Upper lobe of right lung (tissue), 1 donor: Measurements from ENCODE around the gene PVRIG. TPM values are rescaled to one million over a fixed set of nuclear protein-coding genes. Genes with fewer than 3 reads are reported as not detected.
"Not testable (repeated sequence)": the region's sequence is repeated elsewhere in the genome, so short reads cannot be mapped to it uniquely, and the experiment has no call there.

Source experiments
- ATAC-seq: fragments of 200-7000 bp; cut with Tn5 transposase; one replicate; pipeline ENCODE4 v1.9.1; 2020; ENCODE audit warnings: mild to moderate bottlenecking, moderate library complexity
- DNase-seq: peaks from one replicate; pipeline ENCODE4 v3.0.0-alpha.2; 2020
- H3K27ac ChIP-seq: fragments of 200-600 bp; one replicate; pipeline ENCODE4 v1.8.0; 2022
- H3K27me3 ChIP-seq: fragments of 200-600 bp; one replicate; pipeline ENCODE4 v1.8.0; 2022; ENCODE audit warnings: mild to moderate bottlenecking
- H3K36me3 ChIP-seq: fragments of 200-600 bp; one replicate; pipeline ENCODE4 v1.8.0; 2022
- H3K4me1 ChIP-seq: fragments of 200-600 bp; one replicate; pipeline ENCODE4 v1.8.0; 2022
- H3K4me3 ChIP-seq: fragments of 200-600 bp; one replicate; pipeline ENCODE4 v1.8.0; 2022; ENCODE audit warnings: mild to moderate bottlenecking
- H3K9me3 ChIP-seq: fragments of 200-600 bp; one replicate; pipeline ENCODE4 v1.8.0; 2022
- intact Hi-C: fragments of 100-400 bp; cut with DNase I; formaldehyde crosslinking; loops from one replicate; pipeline ENCODE4 v1.11.0; 2022
- total RNA-seq: library from RNA; stranded (reverse); fragmentation: NEBNext Ultra II Directional; extraction: Animal tissue kit (Norgen Biotek cat#: 25700); gene quantifications from one replicate; pipeline ENCODE4 v1.2.1, GENCODE V29; 2021
- TF ChIP-seq, protein P1 (sequence below): fragments of 200-600 bp; IDR thresholded peaks from one replicate; pipeline ENCODE4 v1.8.0; 2022; ENCODE audit warnings: antibody characterized with exemption
- donor health status: DM: no; HTN: yes; CAD: no; lungs with severe emphysema.

Gene PVRIG
- total RNA-seq, 1 donor from 2014 or later: 1.4 TPM

DNA sequence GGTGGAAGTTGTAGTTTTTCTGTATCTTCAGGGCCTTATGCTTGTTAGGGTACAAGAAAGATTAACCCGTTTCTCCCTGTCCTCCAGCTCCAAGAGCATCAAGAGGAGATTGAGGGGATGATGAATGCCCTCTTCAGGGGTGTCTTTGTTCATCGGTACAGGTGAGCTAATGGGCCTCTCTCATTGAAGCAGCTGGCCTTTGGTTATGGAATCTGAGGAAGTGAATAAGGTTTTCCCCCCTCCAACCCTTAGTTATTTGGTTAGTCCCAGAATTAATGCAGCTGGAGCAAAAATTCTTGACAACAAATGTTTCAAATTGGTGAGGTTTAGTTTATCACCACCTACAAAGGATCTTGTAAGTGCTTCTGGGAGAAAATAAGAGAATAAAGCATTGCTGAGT lies 24.5 kb upstream of the PVRIG start:
- TF ChIP-seq, protein P1, sequence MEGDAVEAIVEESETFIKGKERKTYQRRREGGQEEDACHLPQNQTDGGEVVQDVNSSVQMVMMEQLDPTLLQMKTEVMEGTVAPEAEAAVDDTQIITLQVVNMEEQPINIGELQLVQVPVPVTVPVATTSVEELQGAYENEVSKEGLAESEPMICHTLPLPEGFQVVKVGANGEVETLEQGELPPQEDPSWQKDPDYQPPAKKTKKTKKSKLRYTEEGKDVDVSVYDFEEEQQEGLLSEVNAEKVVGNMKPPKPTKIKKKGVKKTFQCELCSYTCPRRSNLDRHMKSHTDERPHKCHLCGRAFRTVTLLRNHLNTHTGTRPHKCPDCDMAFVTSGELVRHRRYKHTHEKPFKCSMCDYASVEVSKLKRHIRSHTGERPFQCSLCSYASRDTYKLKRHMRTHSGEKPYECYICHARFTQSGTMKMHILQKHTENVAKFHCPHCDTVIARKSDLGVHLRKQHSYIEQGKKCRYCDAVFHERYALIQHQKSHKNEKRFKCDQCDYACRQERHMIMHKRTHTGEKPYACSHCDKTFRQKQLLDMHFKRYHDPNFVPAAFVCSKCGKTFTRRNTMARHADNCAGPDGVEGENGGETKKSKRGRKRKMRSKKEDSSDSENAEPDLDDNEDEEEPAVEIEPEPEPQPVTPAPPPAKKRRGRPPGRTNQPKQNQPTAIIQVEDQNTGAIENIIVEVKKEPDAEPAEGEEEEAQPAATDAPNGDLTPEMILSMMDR: no peak
- Histone ChIP-seq H3K4me3 (no peak overlapping the region), H3K36me3 (no peaks in the 10 kb centered on the region), H3K27me3 (no peaks in the 10 kb centered on the region), H3K4me1 (no peaks in the 10 kb centered on the region), H3K27ac (no peak overlapping the region), H3K9me3 (no peaks in the 10 kb centered on the region)
- intact Hi-C loops: no loop called here
- ATAC-seq: no peak
- no peak for DNase-seq

DNA sequence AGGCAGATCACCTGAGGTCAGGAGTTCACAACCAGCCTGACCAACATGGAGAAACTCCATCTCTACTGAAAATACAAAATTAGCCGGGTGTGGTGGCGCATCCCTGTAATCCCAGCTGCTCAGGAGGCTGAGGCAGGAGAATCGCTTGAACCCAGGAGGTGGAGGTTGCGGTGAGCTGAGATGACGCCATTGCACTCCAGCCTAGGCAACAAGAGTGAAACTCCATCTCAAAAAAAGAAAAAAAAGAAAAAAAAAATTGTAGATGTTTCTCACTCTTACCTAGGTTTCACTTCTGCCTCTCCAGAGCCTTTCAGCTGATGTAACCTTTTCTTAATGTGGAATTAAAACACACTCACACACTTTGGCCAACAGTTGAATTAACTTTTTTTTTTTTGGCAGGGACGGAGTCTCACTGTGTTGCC lies 23.8 kb upstream of the PVRIG start:
- not testable (repeated sequence) for H3K27ac ChIP-seq

DNA sequence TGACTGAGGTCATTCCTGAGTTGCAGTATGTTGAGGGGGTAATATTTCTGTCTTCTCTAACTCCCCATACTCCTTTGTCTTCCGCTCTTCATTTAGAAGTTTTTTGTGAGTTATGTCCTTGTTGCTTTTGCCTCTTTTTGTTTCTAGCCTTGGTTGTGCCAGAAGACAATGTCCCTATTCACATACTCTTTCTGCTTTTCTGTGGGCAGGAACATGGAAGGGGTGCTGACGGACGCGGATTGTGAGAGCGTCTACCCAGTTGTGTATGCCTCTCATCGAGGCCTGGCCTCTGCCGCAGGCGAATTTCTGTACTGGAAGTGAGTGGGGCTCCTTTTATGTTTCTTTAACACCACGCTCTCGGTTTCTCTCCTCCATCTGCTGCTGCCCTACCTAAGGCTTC lies 21.5 kb upstream of the PVRIG start:
- Histone ChIP-seq H3K36me3 (no peaks in the 10 kb centered on the region), H3K27ac (no peak overlapping the region), H3K4me1 (no peaks in the 10 kb centered on the region), H3K27me3 (no peaks in the 10 kb centered on the region), H3K4me3 (no peak overlapping the region), H3K9me3 (no peaks in the 10 kb centered on the region)
- DNase-seq: no peak
- intact Hi-C loops: no loop called here
- TF ChIP-seq, protein P1: no peak
- no peak for ATAC-seq

More for the DNA sequence above, 23.8 kb upstream of the PVRIG start:
- intact Hi-C loops, ATAC-seq, H3K36me3 ChIP-seq, H3K4me1 ChIP-seq, H3K4me3 ChIP-seq, H3K9me3 ChIP-seq, DNase-seq, H3K27me3 ChIP-seq: not testable (repeated sequence)

DNA sequence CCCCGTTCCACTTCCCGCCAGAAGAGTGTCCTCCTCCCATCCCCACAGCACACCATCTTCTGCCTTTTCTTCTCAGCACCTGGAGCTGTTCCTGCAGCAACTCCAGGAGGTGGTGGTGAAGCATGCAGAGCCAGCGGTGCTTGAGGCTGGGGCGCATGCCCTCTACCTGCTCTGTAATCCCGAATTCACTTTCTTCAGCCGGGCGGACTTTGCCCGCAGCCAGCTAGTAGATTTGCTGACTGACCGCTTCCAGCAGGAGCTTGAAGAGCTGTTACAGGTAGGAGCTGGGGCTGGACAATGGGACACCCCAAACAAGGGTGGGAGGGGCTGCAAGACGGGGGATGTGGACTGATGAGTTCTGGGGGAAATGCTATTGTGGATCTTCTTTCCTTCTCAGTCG lies 19.1 kb upstream of the PVRIG start:
- ATAC-seq: no peak
- intact Hi-C loops: no loop called here
- no peak for DNase-seq

DNA sequence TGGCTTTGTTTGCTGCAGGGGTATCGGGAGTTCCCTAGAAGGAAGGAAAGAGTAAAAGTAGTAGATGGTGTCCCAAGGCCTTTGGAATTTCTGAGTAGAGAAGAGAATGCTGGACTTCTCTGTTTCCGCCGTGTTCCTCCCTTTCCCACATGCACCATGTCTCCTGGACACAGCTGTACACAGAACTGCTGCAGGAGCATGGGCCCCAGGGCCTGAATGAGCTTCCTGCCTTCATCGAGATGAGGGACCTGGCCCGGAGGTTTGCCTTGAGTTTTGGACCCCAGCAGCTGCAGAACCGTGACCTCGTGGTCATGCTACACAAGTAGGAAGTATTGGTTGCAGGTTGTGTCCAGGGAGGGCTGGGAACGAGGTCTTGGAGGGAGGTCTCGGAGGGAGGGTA lies 15.3 kb upstream of the PVRIG start:
- Histone ChIP-seq H3K4me1 (no peaks in the 10 kb centered on the region), H3K9me3 (no peaks in the 10 kb centered on the region), H3K27ac (no peak overlapping the region), H3K36me3 (no peaks in the 10 kb centered on the region), H3K4me3 (no peak overlapping the region), H3K27me3 (no peaks in the 10 kb centered on the region)
- TF ChIP-seq, protein P1: no peak
- ATAC-seq (no peak), DNase-seq (no peak)
- intact Hi-C loops: no loop called here

More for the DNA sequence above, 19.1 kb upstream of the PVRIG start:
- no peaks in the 10 kb centered on the region for H3K9me3 ChIP-seq
- no peaks in the 10 kb centered on the region for H3K4me1 ChIP-seq
- H3K36me3 ChIP-seq: no peaks in the 10 kb centered on the region
- TF ChIP-seq, protein P1: no peak
- no peak overlapping the region for H3K27ac ChIP-seq
- no peak overlapping the region for H3K4me3 ChIP-seq
- H3K27me3 ChIP-seq: no peaks in the 10 kb centered on the region

DNA sequence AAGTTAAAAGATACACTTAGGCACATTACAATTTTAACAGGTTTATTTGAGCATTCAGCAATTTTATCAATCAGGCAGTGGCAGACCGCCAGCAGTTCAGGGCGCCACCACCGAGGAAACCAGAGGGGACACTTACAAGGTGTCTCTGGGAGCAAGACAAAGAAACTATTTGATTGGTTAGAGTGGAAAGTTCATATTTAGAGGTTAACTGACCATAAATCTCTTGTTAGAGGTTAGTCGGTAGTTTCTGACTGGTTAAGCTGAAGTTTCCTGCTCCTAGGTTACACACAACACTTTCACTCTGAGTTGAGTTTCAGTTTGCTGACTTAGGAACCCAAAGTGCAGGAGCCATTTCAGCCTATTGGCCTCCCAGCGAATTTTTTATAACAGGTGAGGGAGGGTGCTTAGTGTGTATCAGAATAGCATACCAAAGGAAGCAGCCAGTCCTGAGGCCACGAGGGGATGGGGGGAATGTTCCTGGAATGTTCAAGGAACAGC lies 10.8 kb upstream of the PVRIG start:
- Histone ChIP-seq H3K4me3 (no peak overlapping the region), H3K27me3 (no peaks in the 10 kb centered on the region), H3K36me3 (no peaks in the 10 kb centered on the region), H3K9me3 (no peaks in the 10 kb centered on the region), H3K27ac (no peak overlapping the region), H3K4me1 (no peaks in the 10 kb centered on the region)
- no peak for ATAC-seq
- intact Hi-C loops: no loop called here
- DNase-seq: no peak
- TF ChIP-seq, protein P1: no peak
